NK-92 (cell line): ENCODE results near the gene KCNG3.

Source experiments
- DNase-seq: peaks from one replicate; lab custom pipeline; 2025; ENCODE audit not compliant: unreplicated experiment; lab: John Stamatoyannopoulos, UW

KCNG3 gene, protein sequence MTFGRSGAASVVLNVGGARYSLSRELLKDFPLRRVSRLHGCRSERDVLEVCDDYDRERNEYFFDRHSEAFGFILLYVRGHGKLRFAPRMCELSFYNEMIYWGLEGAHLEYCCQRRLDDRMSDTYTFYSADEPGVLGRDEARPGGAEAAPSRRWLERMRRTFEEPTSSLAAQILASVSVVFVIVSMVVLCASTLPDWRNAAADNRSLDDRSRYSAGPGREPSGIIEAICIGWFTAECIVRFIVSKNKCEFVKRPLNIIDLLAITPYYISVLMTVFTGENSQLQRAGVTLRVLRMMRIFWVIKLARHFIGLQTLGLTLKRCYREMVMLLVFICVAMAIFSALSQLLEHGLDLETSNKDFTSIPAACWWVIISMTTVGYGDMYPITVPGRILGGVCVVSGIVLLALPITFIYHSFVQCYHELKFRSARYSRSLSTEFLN

DNA sequence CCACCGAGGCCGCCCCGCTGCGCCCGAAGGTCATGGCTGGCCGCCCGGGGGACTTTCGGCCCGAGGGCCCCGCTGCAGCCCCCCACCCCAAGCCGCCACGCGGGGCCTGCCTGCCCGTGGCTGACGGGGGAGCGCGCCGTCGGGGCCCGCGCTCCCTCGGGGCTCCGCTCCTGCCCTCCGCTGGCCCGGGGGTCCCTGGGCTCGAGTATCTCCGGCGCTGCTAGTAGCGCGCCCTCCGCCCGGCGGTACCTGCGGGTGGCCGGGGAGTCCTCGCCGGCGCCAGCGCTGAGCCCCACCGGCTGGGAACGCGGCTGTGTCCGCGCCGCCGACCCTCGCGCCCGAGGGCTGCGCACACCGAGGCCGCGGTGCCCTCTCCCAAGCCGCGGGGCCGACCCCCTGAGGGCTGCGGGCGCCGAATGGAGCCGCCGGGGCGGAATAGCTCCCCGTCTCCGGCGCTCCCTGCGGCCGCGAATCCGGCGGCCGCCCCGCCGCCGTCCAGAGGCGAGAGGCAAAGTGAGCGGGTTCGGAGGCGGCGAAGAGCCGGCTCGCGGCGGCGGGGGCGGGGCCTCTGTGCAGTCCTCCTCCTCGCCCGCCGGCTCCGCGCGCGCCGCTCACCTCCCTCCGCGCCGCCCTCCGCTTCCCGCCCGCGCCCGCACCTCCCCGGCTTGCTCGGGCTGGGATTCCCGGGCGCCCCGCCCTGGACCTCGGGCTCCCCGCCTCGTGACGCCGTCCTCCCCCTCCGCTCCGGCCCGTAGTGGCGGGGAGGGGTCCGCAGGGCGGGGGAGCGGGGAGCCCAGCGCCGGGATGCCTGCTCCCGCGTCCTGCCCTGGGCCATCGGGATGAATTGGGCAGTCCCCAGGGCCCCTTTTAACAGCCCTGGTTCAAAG lies at the start of gene KCNG3:
Gene KCNG3, minus strand, starts transcription at position 515 of the 887 bp plus-strand sequence. Its CDS starts 481 bp downstream, at position 34.
- DNase-seq: no peak

DNA sequence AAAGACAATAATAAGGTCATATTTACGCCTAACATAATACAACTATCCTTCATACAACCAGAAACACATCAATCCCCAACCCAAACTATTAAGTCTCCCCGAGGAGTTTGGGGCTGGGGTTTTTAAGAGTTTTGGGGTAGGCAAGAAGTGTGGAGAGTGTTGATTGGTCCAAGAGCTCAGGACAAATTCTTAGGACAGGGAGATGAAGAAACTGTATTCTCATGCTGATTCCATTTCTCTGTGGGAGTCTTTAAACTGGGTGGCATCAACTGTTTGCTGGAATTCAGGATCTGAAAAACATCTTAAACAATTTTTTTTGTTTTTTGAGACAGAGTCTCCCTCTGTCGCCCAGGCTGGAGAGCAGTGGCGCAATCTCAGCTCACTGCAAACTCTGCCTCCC lies 49.1 kb upstream of the KCNG3 start:
- no peak for DNase-seq

DNA sequence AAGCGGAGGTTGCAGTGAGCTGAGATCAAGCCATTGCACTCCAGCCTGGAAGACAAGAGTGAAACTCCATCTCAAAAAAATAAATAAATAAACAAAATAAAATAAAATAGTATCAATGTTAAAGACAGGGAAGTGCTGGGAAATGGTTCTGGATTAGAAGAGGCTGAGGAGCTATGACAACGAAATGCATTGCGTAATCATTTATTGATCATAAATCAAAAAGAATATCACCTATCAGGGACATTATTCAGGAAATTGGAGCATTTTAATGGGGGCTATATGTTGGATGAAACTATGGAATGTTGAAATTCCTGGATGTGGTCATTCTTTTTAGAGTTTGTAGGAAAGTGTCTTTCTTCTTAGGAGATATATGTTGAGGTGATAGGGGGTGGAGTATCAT lies 43.7 kb upstream of the KCNG3 start:
- no peak for DNase-seq

DNA sequence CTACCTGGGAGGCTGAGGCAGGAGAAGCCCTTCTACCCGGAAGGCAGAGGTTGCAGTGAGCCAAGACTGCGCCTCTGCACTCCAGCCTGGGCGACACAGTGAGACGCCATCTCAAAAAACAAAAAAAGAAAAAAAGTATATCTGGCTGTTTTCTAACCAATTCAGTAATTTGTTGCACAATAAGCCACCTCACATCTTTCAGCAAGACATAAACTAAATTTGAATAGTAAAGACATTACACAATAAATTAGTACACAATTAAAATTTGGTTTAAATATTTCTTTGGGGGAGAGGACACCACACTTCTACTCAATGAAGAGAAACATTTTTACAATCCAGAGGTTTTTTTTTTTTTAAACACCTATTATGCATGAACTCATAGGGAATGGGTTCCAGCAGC lies 38.6 kb upstream of the KCNG3 start:
- DNase-seq: no peak

DNA sequence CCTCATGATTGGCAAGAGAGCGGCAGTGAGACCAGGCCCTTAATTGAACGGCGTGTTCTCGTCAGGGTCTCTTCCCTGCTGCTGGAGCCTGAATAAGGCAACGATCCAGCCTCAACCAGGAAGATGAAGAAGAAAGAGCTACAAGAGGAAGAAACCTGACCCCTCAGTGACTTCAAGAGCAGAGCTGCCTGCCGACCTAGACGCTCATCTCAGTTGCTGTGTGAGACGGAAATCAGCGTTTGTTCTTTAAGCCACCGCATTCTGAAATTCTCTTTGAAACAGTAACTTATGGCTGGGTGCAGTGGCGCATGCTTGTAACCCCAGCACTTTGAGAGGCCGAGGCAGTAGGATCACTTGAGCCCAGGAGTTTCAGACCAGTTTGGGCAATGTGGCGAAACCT lies 29.6 kb upstream of the KCNG3 start:
- no peak for DNase-seq

DNA sequence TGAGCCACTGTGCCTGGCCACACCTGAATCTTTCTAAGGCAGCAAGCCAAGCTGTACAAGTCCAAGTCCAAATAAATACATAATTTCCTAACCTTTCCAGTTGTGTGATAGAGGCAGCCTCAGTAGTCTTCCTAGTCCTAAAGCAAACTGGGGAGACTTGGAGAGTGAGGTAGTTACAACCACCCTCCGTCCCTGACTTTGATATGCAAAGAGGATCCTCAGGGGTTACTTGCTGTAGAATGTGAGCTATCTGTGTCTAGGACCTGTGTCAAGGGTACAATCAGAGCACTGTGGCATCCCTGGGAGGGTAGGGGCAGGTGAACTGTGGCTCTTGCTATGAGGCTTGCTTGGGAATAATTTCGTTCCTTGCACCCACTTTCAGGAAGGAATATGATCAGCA lies 28.3 kb upstream of the KCNG3 start:
- no peak for DNase-seq

DNA sequence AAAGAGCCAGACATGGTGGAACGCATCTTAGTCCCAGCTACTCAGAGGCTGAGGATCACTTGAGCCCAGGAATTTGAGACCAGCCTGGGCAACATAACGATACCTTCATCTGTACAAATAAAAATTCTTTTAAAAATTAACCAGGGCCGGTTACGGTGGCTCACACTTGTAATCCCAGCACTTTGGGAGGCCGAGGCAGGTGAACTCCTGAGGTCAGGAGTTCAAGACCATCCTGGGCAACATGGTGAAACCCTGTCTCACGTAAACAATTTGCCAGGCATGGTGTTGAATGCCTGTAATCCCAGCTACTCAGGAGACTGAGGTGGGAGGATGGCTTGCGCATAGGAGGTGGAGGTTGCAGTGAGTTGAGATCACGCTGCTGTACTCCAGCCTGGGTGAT lies 25.8 kb upstream of the KCNG3 start:
- DNase-seq: no peak

DNA sequence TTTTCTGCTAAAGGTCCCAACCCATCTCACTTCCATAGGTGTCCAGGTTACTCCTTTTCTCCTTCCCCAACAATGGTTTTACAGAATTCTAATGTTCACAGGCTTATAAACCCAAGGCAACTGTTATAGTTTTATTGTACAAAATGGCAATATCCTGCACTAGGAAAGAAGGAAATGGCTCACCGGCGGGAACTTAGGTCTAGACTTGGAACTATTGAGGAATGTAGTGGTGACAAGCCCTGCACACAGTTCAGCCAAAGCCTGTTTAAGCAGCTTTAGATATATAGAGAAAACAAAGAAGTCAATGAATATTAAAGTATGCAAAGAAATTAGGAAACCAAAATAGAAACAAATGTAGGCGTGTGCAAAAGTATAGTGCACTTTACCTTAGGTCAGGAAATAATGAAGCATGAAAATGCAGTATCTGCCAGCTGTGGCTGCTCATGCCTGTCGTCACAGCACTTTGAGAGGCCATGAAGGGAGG lies 22.7 kb upstream of the KCNG3 start:
- no peak for DNase-seq

DNA sequence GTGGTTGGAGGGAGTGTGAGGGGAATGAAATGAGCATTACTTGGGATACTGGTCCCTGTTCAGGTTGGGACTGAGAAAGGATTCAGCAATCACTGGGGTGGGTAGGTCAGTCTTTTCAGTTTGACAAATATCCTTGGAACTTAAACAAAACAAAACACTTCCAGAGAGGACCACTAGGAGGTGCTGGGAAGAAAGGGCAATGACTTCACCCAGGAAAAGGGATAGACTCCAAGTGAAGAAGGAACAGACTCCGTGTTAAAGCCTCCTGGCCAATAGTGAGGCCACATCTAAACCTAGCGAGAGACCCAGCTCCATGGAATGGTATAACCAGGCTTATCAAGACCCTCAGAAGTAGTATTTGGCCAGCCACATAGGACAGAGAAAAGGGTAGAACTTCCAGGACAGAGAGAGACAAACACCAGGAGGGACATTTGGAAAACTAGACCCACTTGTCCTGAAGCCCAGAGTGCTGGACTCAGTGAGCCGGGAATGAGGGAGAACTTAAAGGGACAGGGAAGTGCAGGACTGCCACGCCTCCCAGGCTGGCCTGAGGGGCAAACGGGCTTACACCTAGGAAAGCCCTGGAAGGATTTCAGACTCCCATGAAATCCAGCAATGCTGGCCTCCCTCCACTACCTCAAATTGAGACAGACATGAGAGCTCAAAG lies 19.6 kb upstream of the KCNG3 start:
- no peak for DNase-seq

DNA sequence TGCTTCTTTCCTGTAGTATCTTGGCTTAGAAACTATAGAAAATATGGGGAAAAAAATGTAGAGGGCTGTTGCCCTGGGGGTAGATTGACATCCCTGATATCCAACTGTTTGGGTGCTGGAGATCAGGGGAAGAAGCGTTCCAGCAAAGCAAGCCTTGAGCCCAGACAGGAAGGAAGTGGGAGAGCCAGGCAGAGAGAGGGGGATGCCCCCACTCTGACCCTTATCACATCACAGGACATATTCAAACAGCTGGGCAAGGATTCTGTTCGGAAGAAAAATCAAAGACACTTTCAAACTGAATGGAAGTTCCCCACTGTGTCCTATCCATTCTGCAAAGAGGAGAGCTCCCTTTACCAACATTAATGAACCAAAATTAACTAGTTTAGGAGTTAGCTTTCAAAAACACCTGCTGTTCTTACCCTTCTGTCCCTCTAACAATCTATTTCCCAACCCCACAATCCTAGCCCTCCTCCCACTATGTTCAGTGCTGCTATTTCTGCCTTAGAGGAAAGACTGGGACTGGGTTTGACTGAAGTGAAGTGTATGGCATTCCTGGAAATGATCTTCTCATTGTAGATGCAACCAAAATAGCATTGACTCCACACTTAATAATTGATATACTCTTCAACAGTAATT lies 16.9 kb upstream of the KCNG3 start:
- DNase-seq: no peak

DNA sequence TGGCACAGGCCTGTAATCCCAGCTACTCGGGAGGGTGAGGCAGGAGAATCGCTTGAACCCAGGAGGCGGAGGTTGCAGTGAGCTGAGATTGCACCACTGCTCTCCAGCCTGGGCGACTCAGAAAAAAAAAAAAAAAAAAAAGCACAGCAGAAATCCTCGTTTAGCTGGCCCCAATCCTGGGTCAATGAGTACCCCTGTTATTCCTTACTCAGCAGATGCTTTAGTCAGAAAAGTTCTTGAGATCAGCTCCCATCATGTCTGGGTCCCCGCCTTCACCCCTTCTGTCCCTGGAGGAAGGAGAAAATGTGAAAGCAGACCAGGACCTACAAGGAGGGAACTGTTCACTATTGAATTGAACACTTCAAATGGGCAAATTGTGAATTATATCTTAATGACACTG lies 16.4 kb upstream of the KCNG3 start:
- no peak for DNase-seq

DNA sequence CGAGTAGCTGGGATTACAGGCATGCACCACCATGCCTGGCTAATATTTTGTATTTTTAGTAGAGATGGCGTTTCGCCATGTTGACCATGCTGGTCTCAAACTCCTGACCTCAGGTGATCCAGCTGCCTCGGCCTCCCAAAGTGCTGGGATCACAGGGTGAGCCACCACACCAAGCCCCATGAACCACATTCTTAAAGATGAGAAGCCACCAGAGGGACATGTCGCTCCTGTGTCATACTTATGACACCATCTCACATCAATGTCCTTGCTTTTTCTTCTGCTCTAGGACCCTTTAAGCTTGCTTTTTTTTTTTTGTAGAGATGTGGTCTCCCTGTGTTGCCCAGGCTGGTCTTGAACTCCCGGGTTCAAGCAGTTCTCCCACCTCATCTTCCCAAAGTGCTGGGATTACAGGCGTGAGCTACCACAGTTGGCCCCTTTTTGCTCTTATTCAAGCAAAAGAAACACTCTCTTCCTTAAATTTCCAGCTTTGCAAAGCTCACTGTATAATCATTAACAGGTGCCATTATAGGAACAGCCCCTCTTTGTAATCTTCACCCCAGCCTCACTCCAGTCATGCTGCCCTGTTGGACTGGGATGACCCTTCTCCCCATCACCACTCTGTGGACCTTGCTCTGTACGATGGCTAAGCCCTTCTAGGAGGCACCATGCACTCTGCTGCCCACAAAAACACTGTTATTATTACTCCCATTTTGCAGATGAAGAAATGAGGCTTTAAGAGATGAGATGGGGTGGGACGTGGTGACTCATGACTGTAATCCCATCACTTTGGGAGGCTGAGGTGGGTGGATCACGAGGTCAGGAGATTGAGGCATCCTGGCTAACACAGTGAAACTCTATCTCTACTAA lies 10.8 kb upstream of the KCNG3 start:
- DNase-seq: no peak

DNA sequence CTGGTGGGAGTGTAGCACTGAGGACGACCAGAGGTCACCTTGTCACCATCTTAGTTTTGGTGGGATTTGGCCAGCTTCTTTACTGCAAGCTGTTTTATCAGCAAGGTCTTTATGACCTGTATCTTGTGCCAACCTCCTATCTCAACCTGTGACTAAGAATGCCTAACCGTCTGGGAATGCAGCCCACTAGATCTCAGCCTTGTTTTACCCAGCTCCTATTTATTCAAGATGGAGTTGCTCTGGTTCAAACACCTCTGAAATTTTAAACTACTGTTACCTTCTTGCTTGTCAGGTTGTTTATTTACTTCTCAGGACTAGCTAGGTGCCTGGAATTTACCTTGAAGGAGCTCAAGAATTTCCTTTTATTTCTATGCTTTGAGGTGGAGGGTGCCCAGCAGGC lies 9.5 kb upstream of the KCNG3 start:
- no peak for DNase-seq

DNA sequence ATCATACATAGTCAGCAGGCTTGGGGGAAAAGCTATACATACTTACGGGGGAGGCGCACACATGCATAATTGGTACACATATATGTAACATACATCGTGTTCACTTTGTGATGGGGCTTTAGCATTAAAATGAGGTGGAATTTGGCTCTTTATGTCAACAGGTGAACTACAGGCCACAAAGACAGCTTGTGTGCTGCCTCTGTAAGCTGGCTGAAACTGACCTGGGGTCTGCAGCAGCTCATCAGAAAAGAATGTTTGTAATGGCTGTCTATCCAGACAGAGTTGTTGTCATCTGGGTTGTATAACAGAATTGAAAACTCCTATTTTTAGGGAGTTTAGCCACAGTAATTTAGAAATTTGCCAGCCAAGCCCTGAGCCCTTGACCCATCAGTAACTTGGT lies 4.7 kb upstream of the KCNG3 start:
- DNase-seq: no peak

DNA sequence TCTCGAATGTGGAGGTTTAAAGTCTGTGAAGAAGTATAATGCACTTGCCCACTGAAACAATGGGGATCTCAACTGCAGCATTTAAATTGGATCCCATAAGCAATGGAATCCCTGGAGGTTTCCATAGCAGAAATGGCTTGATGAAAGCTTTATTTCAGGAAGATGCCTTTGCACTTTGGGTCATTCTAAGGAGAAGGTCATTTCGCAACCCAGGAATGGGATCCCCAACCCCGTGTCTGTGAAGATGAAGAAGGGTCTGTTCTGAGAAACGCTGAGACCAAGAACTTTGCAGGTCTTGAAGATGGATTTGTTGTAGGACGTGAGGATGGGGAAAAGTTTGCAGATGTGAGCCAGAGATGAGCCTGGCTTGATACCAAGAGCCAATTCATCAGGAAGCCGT lies 1.8 kb upstream of the KCNG3 start:
- DNase-seq: no peak

DNA sequence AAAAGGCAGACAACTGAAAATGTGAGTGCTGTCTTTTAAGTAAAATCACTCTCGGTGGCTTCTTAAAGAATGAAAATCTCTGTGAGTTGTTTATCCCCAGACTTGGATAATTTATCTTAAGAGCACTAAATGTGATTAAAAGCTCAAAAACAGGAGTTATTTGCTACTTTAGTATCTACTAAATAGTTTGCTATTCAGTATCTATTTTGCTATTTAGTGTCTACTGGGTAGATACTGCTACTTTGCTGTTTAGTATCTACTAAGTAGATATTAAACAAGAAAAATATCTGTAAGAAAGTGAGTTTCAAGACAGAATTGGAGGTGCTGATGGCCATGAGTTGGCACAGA lies 1.4 kb upstream of the KCNG3 start:
- DNase-seq: no peak

DNA sequence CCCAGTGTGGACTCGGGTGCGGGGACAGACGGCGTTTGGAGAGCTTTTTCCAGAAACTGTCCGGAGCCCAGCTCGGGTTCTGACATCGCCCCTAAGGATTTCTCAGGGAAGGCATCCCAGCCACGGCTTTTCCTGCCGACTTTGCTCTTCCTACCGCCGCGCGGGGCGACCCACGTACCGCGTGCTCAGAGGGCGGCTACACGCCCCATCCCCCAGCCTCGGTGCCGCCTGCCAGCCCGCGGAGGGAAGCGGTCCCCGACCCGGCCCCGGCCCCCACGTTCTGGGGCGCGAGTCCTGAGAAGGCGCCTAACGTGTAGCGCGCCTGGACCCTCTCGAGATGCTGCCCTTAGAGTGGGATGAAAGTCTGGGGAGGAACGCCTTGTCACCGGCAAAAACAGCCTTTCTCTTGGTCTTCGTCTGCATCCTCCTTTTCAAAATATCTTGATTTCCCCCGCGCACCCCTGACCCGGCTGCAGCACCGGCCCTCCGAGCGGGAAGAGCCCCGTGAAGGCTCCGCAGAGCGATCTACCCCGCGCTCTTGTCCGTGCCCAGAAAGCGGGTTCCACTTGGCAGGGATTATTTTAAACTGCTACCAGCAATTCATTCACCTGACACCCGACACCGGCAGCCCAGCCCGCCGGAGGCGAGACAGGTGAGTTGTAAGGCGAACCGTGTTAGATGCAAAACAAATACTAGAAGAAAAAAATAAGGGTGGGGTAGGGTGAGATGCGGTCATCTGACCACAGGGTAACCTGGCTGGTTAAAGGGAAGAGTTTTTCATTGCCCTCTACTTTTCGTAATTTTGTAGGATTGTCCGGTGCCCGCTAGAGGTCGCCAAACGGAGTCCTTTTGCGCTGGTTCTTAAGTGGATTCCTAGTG lies 812 bp upstream of the KCNG3 start:
- no peak for DNase-seq

DNA sequence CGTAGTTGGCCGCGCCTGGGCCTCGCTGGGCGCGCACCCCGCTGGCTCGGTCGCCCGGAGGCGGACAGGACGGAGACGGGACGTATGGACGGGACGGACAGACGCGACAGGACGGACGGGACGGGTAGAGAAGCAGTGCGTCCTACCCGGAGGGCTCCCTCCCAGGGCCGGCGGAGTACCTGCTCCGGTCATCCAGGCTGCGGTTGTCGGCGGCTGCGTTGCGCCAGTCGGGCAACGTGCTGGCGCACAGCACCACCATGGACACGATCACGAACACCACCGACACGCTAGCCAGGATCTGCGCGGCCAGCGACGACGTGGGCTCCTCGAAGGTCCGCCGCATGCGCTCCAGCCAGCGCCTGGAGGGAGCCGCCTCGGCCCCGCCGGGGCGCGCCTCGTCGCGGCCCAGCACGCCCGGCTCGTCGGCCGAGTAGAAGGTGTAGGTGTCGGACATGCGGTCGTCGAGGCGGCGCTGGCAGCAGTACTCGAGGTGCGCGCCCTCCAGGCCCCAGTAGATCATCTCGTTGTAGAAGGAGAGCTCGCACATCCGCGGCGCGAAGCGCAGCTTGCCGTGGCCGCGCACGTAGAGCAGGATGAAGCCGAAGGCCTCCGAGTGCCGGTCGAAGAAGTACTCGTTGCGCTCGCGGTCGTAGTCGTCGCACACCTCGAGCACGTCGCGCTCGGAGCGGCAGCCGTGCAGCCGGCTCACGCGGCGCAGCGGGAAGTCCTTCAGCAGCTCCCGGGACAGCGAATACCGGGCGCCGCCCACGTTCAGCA lies 903 bp downstream of the KCNG3 start:
- DNase-seq: no peak
